ENCODE results near the gene HDAC4.
A peak's percentile ranks its signal among the peaks of the same experiment; 100 is the strongest.
"Not testable (repeated sequence)": the region's sequence is repeated elsewhere in the genome, so short reads cannot be mapped to it uniquely, and the experiment has no call there.

Gene HDAC4

GRCh38 chr2:239051891-239052445, 348.9 kb downstream of the HDAC4 start:
- ATAC-seq: no peak

GRCh38 chr2:239050252-239050649, 350.6 kb downstream of the HDAC4 start:
- no peak for ATAC-seq

- ATAC-seq: no peak
Observed at GRCh38 chr2:239049421-239050251, 351.2 kb downstream of the HDAC4 start.

GRCh38 chr2:239048736-239049135, 352.1 kb downstream of the HDAC4 start:
- no peak for ATAC-seq

GRCh38 chr2:239047861-239048260, 353.0 kb downstream of the HDAC4 start:
- no peak for ATAC-seq

- no peak for ATAC-seq
Observed at GRCh38 chr2:239047420-239047819, 353.4 kb downstream of the HDAC4 start.

- no peak for ATAC-seq
Observed at GRCh38 chr2:239046822-239047221, 354.0 kb downstream of the HDAC4 start.

GRCh38 chr2:239044336-239044735, 356.5 kb downstream of the HDAC4 start:
- ATAC-seq: no peak

- no peak for ATAC-seq
Observed at GRCh38 chr2:239043326-239043725, 357.5 kb downstream of the HDAC4 start.

GRCh38 chr2:239042551-239043320, 358.1 kb downstream of the HDAC4 start:
- ATAC-seq: no peak

GRCh38 chr2:239042046-239042445, 358.8 kb downstream of the HDAC4 start:
- ATAC-seq: no peak

- no peak for ATAC-seq
Observed at GRCh38 chr2:239041062-239041461, 359.8 kb downstream of the HDAC4 start.

GRCh38 chr2:239040152-239040761, 360.6 kb downstream of the HDAC4 start:
- no peak for ATAC-seq

- no peak for ATAC-seq
Observed at GRCh38 chr2:239039479-239039861, 361.4 kb downstream of the HDAC4 start.

- ATAC-seq: no peak
Observed at GRCh38 chr2:239038773-239039478, 361.9 kb downstream of the HDAC4 start.

- not testable (repeated sequence) for ATAC-seq
Observed at GRCh38 chr2:239038284-239038683, 362.5 kb downstream of the HDAC4 start.

GRCh38 chr2:239037559-239037910, 363.3 kb downstream of the HDAC4 start:
- no peak for ATAC-seq

GRCh38 chr2:239036819-239037558, 363.8 kb downstream of the HDAC4 start:
- ATAC-seq: no peak

- ATAC-seq: no peak
Observed at GRCh38 chr2:239035997-239036731, 364.7 kb downstream of the HDAC4 start.

GRCh38 chr2:239035361-239035814, 365.4 kb downstream of the HDAC4 start:
- peak; percentile 61 to 79 for ATAC-seq

Data from activated CD4-positive, CD25-positive, alpha-beta regulatory T cell treated with anti-CD3 and anti-CD28 coated beads, Interleukin-2, amount 50 U/mL, for 24 hours (primary cell).